OCI-LY1 (cell line): ENCODE data around the gene INPPL1.

ENCODE experiments used
- H2AFZ ChIP-seq: fragments of 200-600 bp; sonication (generic), shearing (Covaris generic); 2 replicates; pipeline ENCODE4 v1.6.0; 2014; ENCODE audit warnings: antibody characterized with exemption, mild to moderate bottlenecking, low read length
- H3F3A ChIP-seq: fragments of 200-600 bp; sonication (generic), shearing (Covaris generic); 2 replicates; pipeline ENCODE4 v1.6.0; 2014; ENCODE audit warnings: mild to moderate bottlenecking, antibody characterized with exemption, low read length, moderate library complexity; ENCODE audit not compliant: insufficient read depth
- H3K27ac ChIP-seq: fragments of 200-600 bp; sonication (generic); 2 replicates; pipeline ENCODE4 v1.5.1; 2014; ENCODE audit warnings: low read length, mixed run types, mild to moderate bottlenecking, low read depth; ENCODE audit not compliant: poor library complexity, severe bottlenecking
- H3K27me3 ChIP-seq: fragments of 200-600 bp; sonication (generic); 2 replicates; pipeline ENCODE4 v1.6.0; 2014; ENCODE audit warnings: antibody characterized with exemption, mild to moderate bottlenecking, low read length, moderate library complexity; ENCODE audit not compliant: insufficient read depth
- H3K36me3 ChIP-seq: fragments of 200-600 bp; sonication (generic); 2 replicates; pipeline ENCODE4 v1.6.1; 2014; ENCODE audit warnings: mild to moderate bottlenecking, antibody characterized with exemption, low read length, moderate library complexity, mixed read lengths; ENCODE audit not compliant: insufficient read depth
- H3K4me1 ChIP-seq: fragments of 200-600 bp; sonication (generic); 2 replicates; pipeline ENCODE4 v1.5.1; 2014; ENCODE audit warnings: mild to moderate bottlenecking, low read length, moderate library complexity; ENCODE audit not compliant: insufficient read depth, severe bottlenecking
- H3K4me2 ChIP-seq: fragments of 200-600 bp; sonication (generic), shearing (Covaris generic); 2 replicates; pipeline ENCODE4 v1.6.1; 2014; ENCODE audit warnings: low read length
- H3K4me3 ChIP-seq: fragments of 200-600 bp; sonication (generic); 2 replicates; pipeline ENCODE4 v1.5.1; 2014; ENCODE audit warnings: low read length, low read depth, mild to moderate bottlenecking, mixed read lengths; ENCODE audit not compliant: poor library complexity, severe bottlenecking
- H3K79me2 ChIP-seq: fragments of 200-600 bp; shearing (Covaris generic); 2 replicates; pipeline ENCODE4 v1.6.1; 2016; ENCODE audit warnings: mixed run types, low read length, mixed read lengths; ENCODE audit not compliant: insufficient read depth
- H3K9ac ChIP-seq: fragments of 200-600 bp; sonication (generic), shearing (Covaris generic); 2 replicates; pipeline ENCODE4 v1.6.1; 2014; ENCODE audit warnings: mild to moderate bottlenecking, low read length, mixed read lengths
- H3K9me2 ChIP-seq: fragments of 200-600 bp; sonication (generic), shearing (Covaris generic); 2 replicates; pipeline ENCODE4 v1.6.1; 2014; ENCODE audit warnings: low read depth, mild to moderate bottlenecking, low read length, mixed read lengths
- H3K9me3 ChIP-seq: fragments of 200-600 bp; shearing (Covaris generic); 2 replicates; pipeline ENCODE4 v1.6.1; 2014; ENCODE audit warnings: low read length, mixed read lengths
- H4K20me1 ChIP-seq: fragments of 200-600 bp; sonication (generic), shearing (Covaris generic); 2 replicates; pipeline ENCODE4 v1.6.0; 2016; ENCODE audit warnings: mild to moderate bottlenecking, low read length; ENCODE audit not compliant: insufficient read depth
- CTCF ChIP-seq: fragments of 200-600 bp; sonication (generic), shearing (Covaris generic); IDR thresholded peaks from 2 replicates; pipeline ENCODE4 v1.5.1; 2017; ENCODE audit warnings: mild to moderate bottlenecking, antibody characterized with exemption, low read length, moderate library complexity, mixed read lengths
- EZH2 ChIP-seq: fragments of 200-600 bp; sonication (generic), shearing (Covaris generic); IDR thresholded peaks from 2 replicates; pipeline ENCODE4 v1.8.0; 2017; ENCODE audit warnings: borderline replicate concordance, mixed run types, mild to moderate bottlenecking, antibody characterized with exemption, low read length, moderate library complexity, mixed read lengths

Gene INPPL1

GRCh38 chr11:72236774-72237111 is 12.2 kb downstream of the INPPL1 start:
- H3K36me3 ChIP-seq: peaks cover 67% of the 10 kb centered on the region
- no peak overlapping the region for H3K4me2 ChIP-seq
- H2AFZ ChIP-seq: no peak overlapping the region
- no peak overlapping the region for H3K4me3 ChIP-seq
- no peaks in the 10 kb centered on the region for H3F3A ChIP-seq
- H3K27ac ChIP-seq: no peak overlapping the region
- H3K27me3 ChIP-seq: no peaks in the 10 kb centered on the region
- no peaks in the 10 kb centered on the region for H3K9me3 ChIP-seq
- no peaks in the 10 kb centered on the region for H3K9me2 ChIP-seq
- no peaks in the 10 kb centered on the region for H3K79me2 ChIP-seq
- no peak for TF ChIP-seq EZH2
- no peak for TF ChIP-seq CTCF
- H3K4me1 ChIP-seq: no peaks in the 10 kb centered on the region
- H4K20me1 ChIP-seq: no peaks in the 10 kb centered on the region
- H3K9ac ChIP-seq: no peak overlapping the region

GRCh38 chr11:72237112-72237931 is 12.8 kb downstream of the INPPL1 start:
- Histone ChIP-seq H3K9ac (no peak overlapping the region), H3K36me3 (peaks cover 63% of the 10 kb centered on the region), H3F3A (no peaks in the 10 kb centered on the region), H3K4me1 (no peaks in the 10 kb centered on the region), H3K27me3 (no peaks in the 10 kb centered on the region), H3K9me2 (no peaks in the 10 kb centered on the region), H2AFZ (no peak overlapping the region), H3K4me2 (no peak overlapping the region), H3K9me3 (no peaks in the 10 kb centered on the region), H4K20me1 (no peaks in the 10 kb centered on the region), H3K4me3 (no peak overlapping the region), H3K27ac (no peak overlapping the region), H3K79me2 (no peaks in the 10 kb centered on the region)
- TF ChIP-seq CTCF (no peak), EZH2 (no peak)

- Histone ChIP-seq H3F3A (no peaks in the 10 kb centered on the region), H3K4me2 (no peak overlapping the region), H2AFZ (no peak overlapping the region), H3K4me3 (no peak overlapping the region), H3K4me1 (no peaks in the 10 kb centered on the region), H3K9ac (no peak overlapping the region), H3K27ac (no peak overlapping the region), H4K20me1 (no peaks in the 10 kb centered on the region), H3K79me2 (no peaks in the 10 kb centered on the region), H3K27me3 (no peaks in the 10 kb centered on the region), H3K9me3 (no peaks in the 10 kb centered on the region), H3K36me3 (peaks cover 57% of the 10 kb centered on the region), H3K9me2 (no peaks in the 10 kb centered on the region)
- TF ChIP-seq CTCF (peak; percentile 85), EZH2 (no peak)
Measured at GRCh38 chr11:72238040-72238450, 13.5 kb downstream of the INPPL1 start.
